OCI-LY3 (cell line): ENCODE data around the gene BICC1.

ENCODE experiments used
- H2AFZ ChIP-seq: fragments of 200-600, 300-600 bp; shearing (Covaris generic); 2 replicates; pipeline ENCODE4 v1.6.0; 2014; ENCODE audit warnings: antibody characterized with exemption, low read depth, low read length
- H3K27ac ChIP-seq: fragments of 200-600, 300-600 bp; sonication (generic); 2 replicates; pipeline ENCODE4 v1.5.1; 2014; ENCODE audit warnings: mild to moderate bottlenecking, low read length, moderate library complexity, mixed read lengths
- H3K27me3 ChIP-seq: fragments of 200-600, 300-600 bp; sonication (generic); 2 replicates; pipeline ENCODE4 v1.6.1; 2014; ENCODE audit warnings: low read depth, low read length, mixed read lengths
- H3K36me3 ChIP-seq: fragments of 200-600, 300-600 bp; sonication (generic); replicated peaks from 2 replicates; pipeline ENCODE3; 2014; ENCODE audit warnings: low read depth, low read length, mixed read lengths
- H3K4me1 ChIP-seq: fragments of 300-600, 200-600 bp; sonication (generic); 2 replicates; pipeline ENCODE4 v1.6.1; 2014; ENCODE audit warnings: low read length, mixed read lengths
- H3K4me2 ChIP-seq: fragments of 200-600, 300-600 bp; sonication (generic); 2 replicates; pipeline ENCODE4 v1.6.1; 2014; ENCODE audit warnings: low read length, mixed read lengths
- H3K4me3 ChIP-seq: fragments of 300-600, 200-600 bp; sonication (generic); 2 replicates; pipeline ENCODE4 v1.5.1; 2014; ENCODE audit warnings: antibody characterized with exemption, mild to moderate bottlenecking, low read length, moderate library complexity
- H3K79me2 ChIP-seq: fragments of 300-600, 200-600 bp; shearing (Covaris generic); 2 replicates; pipeline ENCODE4 v1.6.1; 2014; ENCODE audit warnings: mild to moderate bottlenecking, low read length, mixed read lengths
- H3K9ac ChIP-seq: fragments of 300-600, 200-600 bp; shearing (Covaris generic); 2 replicates; pipeline ENCODE4 v1.6.0; 2014; ENCODE audit warnings: mild to moderate bottlenecking, low read length, moderate library complexity
- H3K9me3 ChIP-seq: fragments of 200-600, 300-600 bp; shearing (Covaris generic); 2 replicates; pipeline ENCODE4 v1.6.1; 2014; ENCODE audit warnings: low read length, mixed read lengths; ENCODE audit not compliant: insufficient read depth
- H4K20me1 ChIP-seq: fragments of 200-600, 300-600 bp; sonication (generic); 2 replicates; pipeline ENCODE4 v1.6.1; 2016; ENCODE audit warnings: low read length, mixed read lengths; ENCODE audit not compliant: insufficient read depth
- CTCF ChIP-seq: fragments of 200-600, 300-600 bp; sonication (generic); IDR thresholded peaks from 2 replicates; pipeline ENCODE4 v1.5.1; 2014; ENCODE audit warnings: antibody characterized with exemption, low read length, low read depth
- EZH2phosphoT487 ChIP-seq: fragments of 200-600 bp; shearing (Covaris generic); IDR thresholded peaks from 2 replicates; pipeline ENCODE4 v1.6.1; 2018; ENCODE audit warnings: antibody characterized with exemption, mixed run types, low read depth

BICC1 gene

GRCh38 chr10:58696736-58697135 lies 184.1 kb downstream of the BICC1 start:
- Histone ChIP-seq H3K4me1 (no peaks in the 10 kb centered on the region), H3K4me2 (no peak overlapping the region), H3K27ac (no peak overlapping the region), H3K9me3 (no peaks in the 10 kb centered on the region), H2AFZ (no peak overlapping the region), H3K79me2 (no peaks in the 10 kb centered on the region), H3K9ac (no peak overlapping the region), H4K20me1 (no peaks in the 10 kb centered on the region), H3K4me3 (no peak overlapping the region), H3K36me3 (no peaks in the 10 kb centered on the region), H3K27me3 (no peaks in the 10 kb centered on the region)
- no peak for TF ChIP-seq EZH2phosphoT487
- no peak for TF ChIP-seq CTCF

GRCh38 chr10:58697691-58698090 lies 185.0 kb downstream of the BICC1 start:
- Histone ChIP-seq H4K20me1 (no peaks in the 10 kb centered on the region), H3K9ac (no peak overlapping the region), H3K4me3 (no peak overlapping the region), H3K4me1 (no peaks in the 10 kb centered on the region), H2AFZ (no peak overlapping the region), H3K4me2 (no peak overlapping the region), H3K9me3 (no peaks in the 10 kb centered on the region), H3K36me3 (no peaks in the 10 kb centered on the region), H3K79me2 (no peaks in the 10 kb centered on the region), H3K27me3 (no peaks in the 10 kb centered on the region), H3K27ac (no peak overlapping the region)
- TF ChIP-seq EZH2phosphoT487 (no peak), CTCF (no peak)

GRCh38 chr10:58698777-58699356 lies 186.2 kb downstream of the BICC1 start:
- Histone ChIP-seq H3K9ac (no peak overlapping the region), H3K4me2 (no peak overlapping the region), H3K9me3 (no peaks in the 10 kb centered on the region), H3K27me3 (no peaks in the 10 kb centered on the region), H3K27ac (no peak overlapping the region), H3K36me3 (no peaks in the 10 kb centered on the region), H2AFZ (no peak overlapping the region), H3K4me1 (no peaks in the 10 kb centered on the region), H3K4me3 (no peak overlapping the region), H4K20me1 (no peaks in the 10 kb centered on the region), H3K79me2 (no peaks in the 10 kb centered on the region)
- TF ChIP-seq CTCF (no peak), EZH2phosphoT487 (no peak)

GRCh38 chr10:58700591-58700990 lies 187.9 kb downstream of the BICC1 start:
- Histone ChIP-seq H3K79me2 (no peaks in the 10 kb centered on the region), H3K4me3 (no peak overlapping the region), H4K20me1 (no peaks in the 10 kb centered on the region), H3K4me1 (no peaks in the 10 kb centered on the region), H3K27ac (no peak overlapping the region), H3K9ac (no peak overlapping the region), H3K9me3 (no peaks in the 10 kb centered on the region), H3K36me3 (no peaks in the 10 kb centered on the region), H2AFZ (no peak overlapping the region), H3K27me3 (no peaks in the 10 kb centered on the region), H3K4me2 (no peak overlapping the region)
- TF ChIP-seq EZH2phosphoT487 = no peak
- TF ChIP-seq CTCF = no peak
